Gastrocnemius medialis (tissue), 4 donors: ENCODE results near the gene MBTPS1. TPM values are rescaled to one million over a fixed set of nuclear protein-coding genes. Genes with fewer than 3 reads are reported as not detected.
A peak's percentile ranks its signal among the peaks of the same experiment; 100 is the strongest.

Source experiments
- ATAC-seq, 2 donors: fragments of 150-250 bp; one replicate each; pipeline ENCODE4 v1.9.1; 2016
- DNase-seq, 2 donors: peaks; one replicate each; pipeline ENCODE4 v3.0.0-alpha.2; 2019
- H3K27ac ChIP-seq, 4 donors: fragments of 200-600 bp; sonication (generic); 1 replicate in 1 of 4; 2 replicates in 3 of 4; pipeline ENCODE4 v1.5.1; 2016 to 2018; ENCODE audit warnings: mild to moderate bottlenecking in 2 of 4, moderate library complexity in 1 of 4
- H3K27me3 ChIP-seq, 3 donors: fragments of 200-600 bp; sonication (generic) in 2 of 3; 1 replicate in 1 of 3; 2 replicates in 2 of 3; pipeline versions ENCODE4 v1.5.1 to v1.6.0; 2016 to 2019; ENCODE audit warnings: mild to moderate bottlenecking in 1 of 3, moderate library complexity in 1 of 3
- H3K36me3 ChIP-seq, 2 donors: fragments of 200-600 bp; sonication (generic) in 1 of 2; one replicate each; pipeline ENCODE4 v1.5.1; 2017 to 2018
- H3K4me1 ChIP-seq, 2 donors: fragments of 200-600 bp; sonication (generic) in 1 of 2; one replicate each; pipeline ENCODE4 v1.5.1; 2016 to 2017; ENCODE audit warnings: mild to moderate bottlenecking in 2 of 2
- H3K4me3 ChIP-seq, 4 donors: fragments of 200-600 bp; sonication (generic) in 3 of 4; 1 replicate in 1 of 4; 2 replicates in 3 of 4; pipeline ENCODE4 v1.5.1; 2016 to 2019; ENCODE audit warnings: mild to moderate bottlenecking in 2 of 4
- H3K9me3 ChIP-seq, 3 donors: fragments of 200-600 bp; sonication (generic) in 2 of 3; 1 replicate in 1 of 3; 2 replicates in 2 of 3; pipeline ENCODE4 v1.5.1; 2016 to 2019
- POLR2A ChIP-seq, 2 donors: fragments of 450-650 bp; IDR thresholded peaks; one replicate each; pipeline ENCODE4 v1.6.1; 2017; ENCODE audit warnings: antibody characterized with exemption in 2 of 2, mild to moderate bottlenecking in 2 of 2, moderate library complexity in 2 of 2
- in situ Hi-C, 4 donors: fragments of 200-750 bp; cut with MboI; loops; one replicate each; pipeline versions ENCODE4 v1.15.0 to v1.8.0; 2017; ENCODE audit warnings: low sequenced_read_pairs in 4 of 4
- intact Hi-C: fragments of 100-400 bp; cut with DNase I; formaldehyde crosslinking; loops from one replicate; pipeline ENCODE4 v1.15.1; 2023; ENCODE audit warnings: low total_unique reads
- total RNA-seq, 4 donors: library from RNA; depleted of rRNA; stranded (reverse); fragments of >200 nt; gene quantifications; one replicate each; pipeline versions ENCODE4 v1.1.0 to v1.2.3, GENCODE V29; 2016
- TF ChIP-seq, protein P1 (sequence below), 5 experiments: fragments of 450-650 bp in 3 of 5; fragments of 200-600 bp in 2 of 5; sonication (generic) in 2 of 5; IDR thresholded peaks in 4 of 5; conservative IDR thresholded peaks in 1 of 5; 1 replicate in 4 of 5; 2 replicates in 1 of 5; pipeline ENCODE4 v1.5.1; 2016 to 2019; ENCODE audit warnings: antibody characterized with exemption in 5 of 5, mild to moderate bottlenecking in 3 of 5, moderate library complexity in 3 of 5

Gene MBTPS1
- total RNA-seq = 10 to 100 TPM; 28.8 to 44.3 (median 38.5) TPM

- TF ChIP-seq, protein P1, sequence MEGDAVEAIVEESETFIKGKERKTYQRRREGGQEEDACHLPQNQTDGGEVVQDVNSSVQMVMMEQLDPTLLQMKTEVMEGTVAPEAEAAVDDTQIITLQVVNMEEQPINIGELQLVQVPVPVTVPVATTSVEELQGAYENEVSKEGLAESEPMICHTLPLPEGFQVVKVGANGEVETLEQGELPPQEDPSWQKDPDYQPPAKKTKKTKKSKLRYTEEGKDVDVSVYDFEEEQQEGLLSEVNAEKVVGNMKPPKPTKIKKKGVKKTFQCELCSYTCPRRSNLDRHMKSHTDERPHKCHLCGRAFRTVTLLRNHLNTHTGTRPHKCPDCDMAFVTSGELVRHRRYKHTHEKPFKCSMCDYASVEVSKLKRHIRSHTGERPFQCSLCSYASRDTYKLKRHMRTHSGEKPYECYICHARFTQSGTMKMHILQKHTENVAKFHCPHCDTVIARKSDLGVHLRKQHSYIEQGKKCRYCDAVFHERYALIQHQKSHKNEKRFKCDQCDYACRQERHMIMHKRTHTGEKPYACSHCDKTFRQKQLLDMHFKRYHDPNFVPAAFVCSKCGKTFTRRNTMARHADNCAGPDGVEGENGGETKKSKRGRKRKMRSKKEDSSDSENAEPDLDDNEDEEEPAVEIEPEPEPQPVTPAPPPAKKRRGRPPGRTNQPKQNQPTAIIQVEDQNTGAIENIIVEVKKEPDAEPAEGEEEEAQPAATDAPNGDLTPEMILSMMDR (IDR thresholded peaks at IDR 0.05 in 4 of 5, conservative IDR thresholded peaks at IDR 0.05 in 1 of 5) = peak in 2 of 5 experiments; percentile 69 to 74
- TF ChIP-seq POLR2A (IDR thresholded peaks at IDR 0.05) = peak; percentile 86 to 88
- DNase-seq (peak; percentile 96 to 97), ATAC-seq (peak; percentile 93)
- H3K9me3 ChIP-seq = no peaks in the 10 kb centered on the region
- H3K4me1 ChIP-seq = peaks cover 28 to 38% of the 10 kb centered on the region in 2 donors
- H3K27ac ChIP-seq = peak within 1 kb of the TSS; percentile 90 to 94 (median 92)
- intact Hi-C loops (loop anchor here (1.0 to 2.0 kb wide), 4 partner anchors 20 to 291 kb away; partner anchors contain the start of genes DNAAF1, HSDL1 and TAF1C), in situ Hi-C loops (no loop called here)
- H3K4me3 ChIP-seq = peak within 1 kb of the TSS; percentile 90 to 99 (median 96)
- no peaks in the 10 kb centered on the region for H3K27me3 ChIP-seq
- H3K36me3 ChIP-seq = no peaks in the 10 kb centered on the region
Measured at GRCh38 chr16:84116720-84117493, at the start of gene MBTPS1. MBTPS1 (minus strand) TSS chr16:84116942; CDS start chr16:84101783, 15,159 bp downstream.

GRCh38 chr16:84165746-84166145 is 49.0 kb upstream of the MBTPS1 start:
- DNase-seq (no peak), ATAC-seq (no peak)
- Histone ChIP-seq H3K9me3 (no peaks in the 10 kb centered on the region), H3K27me3 (peaks cover 3 to 4% (median 4%) of the 10 kb centered on the region in 3 donors), H3K27ac (no peak overlapping the region), H3K36me3 (no peaks in the 10 kb centered on the region), H3K4me1 (no peaks in the 10 kb centered on the region), H3K4me3 (no peak overlapping the region)
- no peak for TF ChIP-seq POLR2A (IDR thresholded peaks at IDR 0.05)
- TF ChIP-seq, protein P1 (IDR thresholded peaks at IDR 0.05 in 4 of 5, conservative IDR thresholded peaks at IDR 0.05 in 1 of 5) = no peak
- intact Hi-C loops = no loop called here
- in situ Hi-C loops = loop anchor here in 1 of 4 donors (25.0 kb wide), 1 partner anchor 203 kb away; the partner anchor contains the start of genes NECAB2 and OSGIN1

DNA sequence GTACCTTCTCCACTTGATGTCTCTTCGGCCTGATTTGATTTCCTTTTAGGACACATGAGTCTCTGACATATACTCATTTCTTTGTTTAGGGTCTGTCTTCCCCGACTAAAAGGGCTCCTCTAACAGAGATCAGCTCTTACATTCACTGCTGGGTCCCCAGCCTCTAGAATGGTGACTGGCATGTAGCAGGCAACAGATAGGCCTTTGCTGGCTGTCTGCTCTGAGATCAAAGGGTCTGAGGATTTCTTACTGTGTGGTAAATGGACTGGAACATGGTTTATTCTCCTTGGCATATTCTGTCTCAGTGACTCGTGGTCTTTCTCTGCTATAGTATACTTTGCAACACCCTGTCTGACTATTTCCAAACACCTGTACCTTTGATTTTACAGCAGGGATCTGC is 45.1 kb upstream of the MBTPS1 start:
- TF ChIP-seq, protein P1 (IDR thresholded peaks at IDR 0.05 in 4 of 5, conservative IDR thresholded peaks at IDR 0.05 in 1 of 5) = no peak
- no peak for TF ChIP-seq POLR2A (IDR thresholded peaks at IDR 0.05)
- no peak overlapping the region for H3K27ac ChIP-seq
- no peaks in the 10 kb centered on the region for H3K36me3 ChIP-seq
- no peaks in the 10 kb centered on the region for H3K9me3 ChIP-seq
- DNase-seq (no peak), ATAC-seq (no peak)
- in situ Hi-C loops (loop anchor here in 1 of 4 donors (25.0 kb wide), 1 partner anchor 200 kb away; the partner anchor contains the start of genes NECAB2 and OSGIN1), intact Hi-C loops (no loop called here)
- no peak overlapping the region for H3K4me3 ChIP-seq
- no peaks in the 10 kb centered on the region for H3K4me1 ChIP-seq
- peaks cover 0 to 12% (median 3%) of the 10 kb centered on the region in 3 donors for H3K27me3 ChIP-seq

- DNase-seq (no peak), ATAC-seq (no peak)
- intact Hi-C loops (no loop called here), in situ Hi-C loops (loop anchor here in 1 of 4 donors (25.0 kb wide), 1 partner anchor 199 kb away; the partner anchor contains the start of genes NECAB2 and OSGIN1)
- Histone ChIP-seq H3K4me1 (no peaks in the 10 kb centered on the region), H3K27me3 (peaks cover 0 to 11% (median 3%) of the 10 kb centered on the region in 3 donors), H3K27ac (no peak overlapping the region), H3K36me3 (no peaks in the 10 kb centered on the region), H3K4me3 (no peak overlapping the region), H3K9me3 (no peaks in the 10 kb centered on the region)
- TF ChIP-seq POLR2A (IDR thresholded peaks at IDR 0.05) = no peak
- TF ChIP-seq, protein P1 (IDR thresholded peaks at IDR 0.05 in 4 of 5, conservative IDR thresholded peaks at IDR 0.05 in 1 of 5) = no peak
Measured at GRCh38 chr16:84161037-84161436, 44.3 kb upstream of the MBTPS1 start.
